HG03066 (cell line): Measurements from ENCODE around the gene CAPN5.

ENCODE experiments used
- ATAC-seq: cut with Tn5 transposase; IDR thresholded peaks from one replicate; pipeline ENCODE4 v1.9.1; 2021; ENCODE audit warnings: low read depth; ENCODE audit not compliant: unreplicated experiment

Gene CAPN5

DNA sequence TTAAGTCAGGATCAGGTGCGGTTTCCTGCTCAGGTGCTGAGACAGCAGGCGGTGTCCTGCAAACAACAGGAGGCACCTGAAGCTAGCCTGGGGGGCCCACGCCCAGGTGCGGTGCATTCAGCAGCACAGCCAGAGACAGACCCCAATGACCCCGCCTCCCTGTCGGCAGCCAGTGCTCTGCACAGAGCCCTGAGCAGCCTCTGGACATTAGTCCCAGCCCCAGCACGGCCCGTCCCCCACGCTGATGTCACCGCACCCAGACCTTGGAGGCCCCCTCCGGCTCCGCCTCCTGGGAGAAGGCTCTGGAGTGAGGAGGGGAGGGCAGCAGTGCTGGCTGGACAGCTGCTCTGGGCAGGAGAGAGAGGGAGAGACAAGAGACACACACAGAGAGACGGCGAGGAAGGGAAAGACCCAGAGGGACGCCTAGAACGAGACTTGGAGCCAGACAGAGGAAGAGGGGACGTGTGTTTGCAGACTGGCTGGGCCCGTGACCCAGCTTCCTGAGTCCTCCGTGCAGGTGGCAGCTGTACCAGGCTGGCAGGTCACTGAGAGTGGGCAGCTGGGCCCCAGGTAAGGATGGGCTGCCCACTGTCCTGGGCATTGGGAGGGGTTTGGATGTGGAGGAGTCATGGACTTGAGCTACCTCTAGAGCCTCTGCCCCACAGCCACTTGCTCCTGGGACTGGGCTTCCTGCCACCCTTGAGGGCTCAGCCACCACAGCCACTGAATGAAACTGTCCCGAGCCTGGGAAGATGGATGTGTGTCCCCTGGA lies 61.3 kb downstream of the CAPN5 start, which contains the start of gene MYO7A:
TSS of gene MYO7A (plus strand) at position 327 of the 772 bp plus-strand sequence. CDS start 2,389 bp downstream, outside the sequence.
- ATAC-seq: no peak

- no peak for ATAC-seq
These were observed 62.5 kb downstream of the CAPN5 start for GRCh38 chr11:77129069-77129841.

DNA sequence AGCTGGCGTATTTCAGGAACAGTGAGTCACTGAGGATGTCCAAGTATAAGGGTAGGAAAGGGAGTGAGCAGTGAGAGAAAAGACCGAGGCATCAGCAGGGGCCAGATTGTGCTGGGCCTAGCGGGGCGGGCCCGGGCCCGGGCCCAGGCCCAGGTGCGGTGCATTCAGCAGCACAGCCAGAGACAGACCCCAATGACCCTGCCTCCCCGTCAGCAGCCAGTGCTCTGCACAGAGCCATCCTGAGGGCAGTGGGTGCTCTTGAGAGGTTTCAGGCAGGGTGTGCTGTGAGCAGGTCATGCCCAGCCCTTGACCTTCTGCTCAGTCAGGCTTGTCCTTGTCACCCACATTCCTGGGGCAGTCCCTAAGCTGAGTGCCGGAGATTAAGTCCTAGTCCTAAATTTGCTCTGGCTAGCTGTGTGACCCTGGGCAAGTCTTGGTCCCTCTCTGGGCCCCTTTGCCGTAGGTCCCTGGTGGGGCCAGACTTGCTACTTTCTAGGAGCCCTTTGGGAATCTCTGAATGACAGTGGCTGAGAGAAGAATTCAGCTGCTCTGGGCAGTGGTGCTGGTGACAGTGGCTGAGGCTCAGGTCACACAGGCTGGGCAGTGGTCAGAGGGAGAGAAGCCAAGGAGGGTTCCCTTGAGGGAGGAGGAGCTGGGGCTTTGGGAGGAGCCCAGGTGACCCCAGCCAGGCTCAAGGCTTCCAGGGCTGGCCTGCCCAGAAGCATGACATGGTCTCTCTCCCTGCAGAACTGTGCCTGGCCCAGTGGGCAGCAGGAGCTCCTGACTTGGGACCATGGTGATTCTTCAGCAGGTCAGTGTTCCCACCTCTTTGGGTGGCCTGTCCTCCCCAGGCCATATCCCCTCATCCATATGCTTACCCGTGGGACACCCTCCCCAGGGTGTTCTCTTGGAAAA lies 63.3 kb downstream of the CAPN5 start:
- ATAC-seq: no peak

DNA sequence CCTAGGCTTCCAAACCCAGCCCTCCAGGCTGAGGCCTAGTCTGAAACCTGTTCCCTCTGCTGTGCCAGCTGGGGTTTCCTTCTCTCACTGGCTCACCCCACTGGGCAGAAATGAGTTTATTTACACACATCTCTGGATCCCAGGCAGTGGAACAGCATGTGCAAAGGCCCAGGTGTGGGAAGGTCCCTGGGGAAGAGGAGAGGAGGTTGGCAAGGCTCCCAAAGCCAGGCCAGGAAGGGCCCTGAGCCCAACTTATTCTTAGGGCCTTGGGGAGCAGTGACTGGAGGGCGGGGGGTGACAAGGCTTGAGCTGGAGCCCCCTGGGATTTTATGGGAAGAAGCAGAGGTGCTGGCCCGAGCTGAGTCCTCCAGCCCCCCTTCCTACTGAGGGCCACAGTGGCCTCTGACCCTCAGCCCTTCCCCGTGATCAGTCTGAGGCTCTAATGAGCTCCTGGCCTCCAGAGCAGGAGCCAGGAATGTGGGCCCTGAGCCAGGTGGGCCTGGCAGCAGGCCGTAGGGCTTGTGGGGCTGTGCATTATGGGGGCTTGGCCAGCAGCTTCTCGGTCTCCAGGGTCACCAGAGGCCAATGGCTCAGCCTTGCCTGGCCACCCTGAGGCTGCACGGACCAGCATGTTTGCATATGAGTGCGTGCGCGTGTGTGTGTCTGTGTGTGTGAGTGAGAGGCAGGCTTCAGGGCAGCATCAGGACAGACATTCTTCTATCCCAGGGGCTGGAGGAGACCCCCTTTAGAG lies 64.2 kb downstream of the CAPN5 start:
- no peak for ATAC-seq

DNA sequence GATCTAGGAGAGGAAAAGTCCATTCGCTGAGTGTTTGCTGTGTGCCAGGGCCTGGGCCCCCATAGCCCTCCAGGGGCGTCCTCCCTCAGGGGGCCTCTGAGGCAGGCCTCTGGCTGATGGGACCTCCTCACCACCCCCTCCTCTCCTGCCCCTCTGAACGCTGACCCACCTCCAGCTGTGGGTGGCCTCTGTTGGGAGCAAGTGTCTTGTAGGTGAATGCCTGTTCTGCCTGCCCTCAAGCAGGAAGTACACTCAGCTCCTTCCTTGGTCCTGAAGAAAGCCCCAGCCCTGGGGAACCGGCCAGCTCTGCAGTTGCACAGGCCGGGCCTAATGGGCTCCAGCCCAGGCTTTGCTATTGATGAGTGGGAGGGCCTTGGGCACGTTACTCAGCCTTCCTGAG lies 64.8 kb downstream of the CAPN5 start:
- no peak for ATAC-seq

GRCh38 chr11:77135069-77135468 lies 68.3 kb downstream of the CAPN5 start:
- ATAC-seq: no peak

- ATAC-seq: no peak
These were observed 69.3 kb downstream of the CAPN5 start for GRCh38 chr11:77136074-77136473.

DNA sequence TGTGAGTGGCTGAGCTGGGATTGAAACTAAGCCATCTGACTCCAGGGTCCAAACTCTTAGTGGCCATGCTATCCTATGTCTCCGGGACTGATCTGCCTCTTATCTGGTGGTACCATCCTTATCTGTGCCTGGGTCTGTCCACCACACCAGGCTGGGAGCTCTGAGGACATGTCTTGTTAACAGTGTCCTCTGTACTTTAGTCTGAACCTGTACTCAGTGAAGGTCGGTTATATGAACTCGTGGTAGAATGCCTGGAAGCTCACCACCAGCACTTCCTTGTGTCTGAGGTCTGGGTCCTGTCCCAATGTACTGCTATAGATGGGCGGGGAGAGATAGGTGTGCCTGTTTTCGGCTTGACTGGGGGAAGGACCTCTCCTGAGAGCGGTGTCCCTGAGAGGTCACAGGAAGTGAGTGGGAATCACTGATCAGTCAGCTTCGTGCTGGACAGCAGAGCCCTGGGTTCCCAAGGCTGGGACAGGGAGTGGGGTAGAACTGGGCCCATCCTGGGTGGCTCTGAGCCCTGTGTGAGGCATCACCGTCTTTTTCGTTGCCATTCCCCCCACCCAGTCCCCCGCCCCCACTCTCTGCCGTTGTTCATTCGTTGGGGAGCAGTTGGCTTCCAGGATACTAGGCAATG lies 70.1 kb downstream of the CAPN5 start:
- ATAC-seq: no peak

- no peak for ATAC-seq
These were observed 70.7 kb downstream of the CAPN5 start for GRCh38 chr11:77137421-77137820.

- ATAC-seq: no peak
These were observed 71.4 kb downstream of the CAPN5 start for GRCh38 chr11:77138106-77138649.

GRCh38 chr11:77139201-77139600 lies 72.4 kb downstream of the CAPN5 start:
- no peak for ATAC-seq

- ATAC-seq: no peak
These were observed 73.6 kb downstream of the CAPN5 start for GRCh38 chr11:77140231-77140851.

DNA sequence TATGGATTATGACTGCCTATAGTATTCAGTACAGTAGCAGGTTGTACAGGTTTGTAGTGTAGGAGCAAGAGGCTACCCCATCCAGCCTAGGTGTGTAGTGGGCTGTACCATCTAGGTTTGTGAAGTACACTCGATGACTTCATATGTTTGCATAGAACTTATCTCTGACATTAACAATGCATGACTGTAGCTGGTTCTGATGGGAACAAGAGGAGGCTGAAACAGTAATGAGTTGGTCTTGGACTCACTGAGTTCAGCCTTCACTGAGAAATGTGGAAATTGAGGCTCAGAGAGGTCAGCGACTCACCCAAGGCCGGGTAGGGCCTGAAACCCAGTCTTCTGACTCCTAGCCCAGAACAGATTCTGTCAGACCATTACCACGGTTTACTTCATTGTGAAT lies 74.3 kb downstream of the CAPN5 start:
- no peak for ATAC-seq

DNA sequence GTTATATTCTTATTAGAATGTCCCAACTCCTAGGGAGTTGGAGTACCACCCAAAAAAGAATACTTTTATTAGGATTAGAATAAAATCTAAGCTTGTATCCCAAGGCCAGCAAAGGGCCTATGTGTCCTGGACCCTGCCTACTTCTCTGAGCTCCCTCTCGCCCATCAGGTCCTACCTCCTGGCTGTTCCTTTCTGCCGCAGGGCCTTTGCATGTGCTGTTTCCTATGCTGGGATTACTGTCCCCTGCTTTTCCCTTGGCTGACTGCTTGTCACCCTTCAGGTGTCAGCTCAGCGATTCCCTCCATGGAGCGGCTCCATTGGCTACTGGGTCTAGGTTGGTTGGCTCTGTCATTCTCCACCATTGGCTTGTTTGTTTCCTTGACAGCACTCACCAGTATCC lies 74.7 kb downstream of the CAPN5 start:
- no peak for ATAC-seq

- no peak for ATAC-seq
These were observed 75.6 kb downstream of the CAPN5 start for GRCh38 chr11:77142091-77142975.

GRCh38 chr11:77143405-77144020 lies 76.7 kb downstream of the CAPN5 start:
- no peak for ATAC-seq

DNA sequence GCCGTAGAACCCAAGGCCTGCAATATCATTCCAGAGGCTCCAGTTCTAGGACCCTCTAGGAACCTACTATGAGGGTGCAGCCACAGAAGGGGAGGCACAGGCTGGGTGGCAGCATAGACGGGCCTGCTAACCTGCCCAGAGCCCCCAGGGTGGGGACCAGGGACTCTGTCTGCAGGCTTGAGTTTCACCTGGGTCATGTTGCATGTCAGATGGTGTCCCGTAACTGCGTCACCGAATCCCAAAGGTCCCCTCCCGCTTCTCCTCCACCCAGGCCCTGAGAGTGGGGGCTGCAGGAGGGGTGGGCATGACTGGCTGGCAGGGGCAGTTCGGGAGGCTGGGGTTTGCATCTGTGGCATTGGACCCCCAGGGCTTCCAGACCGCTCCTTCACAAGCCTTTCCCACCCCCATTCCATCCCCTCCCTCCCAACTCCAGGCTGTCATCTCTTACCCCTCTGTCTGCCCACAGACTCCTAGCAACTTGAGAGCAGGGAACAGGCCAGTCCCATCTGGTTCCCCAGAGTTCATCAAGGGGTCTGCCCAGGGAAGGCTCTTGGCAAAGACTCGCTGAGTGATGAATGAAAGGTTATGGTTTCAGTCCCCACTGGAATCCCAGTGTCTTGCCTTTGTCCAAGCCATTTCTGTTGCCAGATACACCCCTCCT lies 77.6 kb downstream of the CAPN5 start:
- no peak for ATAC-seq
